NCI-H187 treated with DMSO at 0.1 percent for 48 hours (cell line): ENCODE results near the gene RPS6KA2.

ENCODE experiments used
- DNase-seq: peaks from one replicate; lab custom pipeline; 2025; lab: John Stamatoyannopoulos, UW

Gene RPS6KA2

DNA sequence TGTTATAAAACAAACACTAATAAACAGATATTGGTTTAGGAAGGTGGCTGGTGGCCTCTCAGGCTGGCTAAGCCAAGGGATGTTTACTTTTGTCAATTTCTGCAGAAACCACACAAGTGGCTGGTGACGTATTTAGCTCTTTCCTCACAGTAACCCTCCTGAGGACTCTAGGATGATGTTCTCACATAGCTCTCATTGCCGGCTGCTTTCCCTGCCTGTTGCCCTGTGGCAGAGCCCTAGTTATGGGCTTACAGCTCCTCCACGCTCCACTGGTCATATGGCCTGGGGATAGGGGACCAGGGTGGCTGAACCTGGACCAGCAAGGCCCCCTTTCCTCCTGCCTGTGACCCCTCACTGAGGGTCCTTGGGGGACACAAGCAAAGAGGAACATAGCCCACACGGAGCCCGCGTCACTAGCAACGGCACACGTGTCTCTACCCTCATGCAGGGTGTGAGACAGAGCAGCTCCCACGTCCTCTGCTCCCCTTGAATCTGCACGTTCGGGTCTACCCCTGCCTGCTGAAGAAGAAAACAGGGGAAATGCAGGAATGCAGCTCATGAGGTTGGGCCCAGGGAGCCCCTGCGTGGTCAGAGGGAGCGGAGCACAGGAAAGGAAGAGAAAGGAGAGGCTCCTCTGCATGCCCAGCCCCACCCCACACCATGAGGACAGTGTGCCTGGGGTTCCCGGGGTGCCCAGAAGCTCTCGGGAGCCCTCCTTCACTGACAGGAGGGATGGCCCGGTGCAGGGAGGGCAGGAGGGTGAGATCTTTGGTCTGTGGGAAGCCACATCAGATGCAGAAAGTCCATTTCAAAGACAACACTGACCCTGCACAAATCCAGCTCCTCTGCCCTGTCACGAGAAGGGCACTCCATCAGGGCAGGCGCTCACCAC is 54.4 kb downstream of the RPS6KA2 start:
- DNase-seq = no peak

DNA sequence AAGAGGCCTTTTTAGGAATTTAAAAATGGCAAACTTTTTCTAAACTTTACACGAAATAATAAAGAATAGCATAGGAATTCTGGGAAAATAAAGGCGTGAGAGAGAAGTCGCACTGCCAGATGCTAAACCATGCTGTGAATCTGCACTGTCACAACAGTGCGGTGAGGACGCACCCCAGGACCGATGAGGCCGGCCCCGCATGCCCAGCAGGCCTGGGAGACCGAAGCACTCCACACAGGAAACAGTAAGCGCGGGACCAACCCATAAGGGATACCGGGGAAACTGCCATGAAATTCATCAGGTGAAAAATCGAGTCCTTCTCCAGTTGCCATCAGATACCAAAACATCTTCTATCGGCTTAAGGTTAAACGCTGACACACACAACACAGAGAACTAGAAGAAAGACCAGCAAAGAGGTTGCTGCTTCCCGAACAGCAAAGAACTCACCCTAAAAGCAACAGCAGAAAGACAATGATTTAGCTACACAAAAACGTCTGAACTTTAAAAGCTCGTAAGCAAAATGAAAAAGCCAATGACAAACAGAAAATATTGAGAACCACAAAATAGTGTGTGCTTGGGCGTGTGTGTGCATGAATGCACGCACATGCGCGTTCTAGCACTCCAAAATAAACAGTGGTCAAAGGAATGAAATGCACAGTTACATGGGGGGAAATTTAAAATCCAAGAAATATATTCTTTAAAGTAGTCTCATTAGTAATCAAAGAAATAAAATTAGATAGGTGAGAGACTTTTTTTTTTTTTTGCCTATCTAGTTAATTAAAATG is 55.9 kb downstream of the RPS6KA2 start:
- no peak for DNase-seq

- no peak for DNase-seq
Measured at GRCh38 chr6:166569206-166569605, 57.8 kb downstream of the RPS6KA2 start.

DNA sequence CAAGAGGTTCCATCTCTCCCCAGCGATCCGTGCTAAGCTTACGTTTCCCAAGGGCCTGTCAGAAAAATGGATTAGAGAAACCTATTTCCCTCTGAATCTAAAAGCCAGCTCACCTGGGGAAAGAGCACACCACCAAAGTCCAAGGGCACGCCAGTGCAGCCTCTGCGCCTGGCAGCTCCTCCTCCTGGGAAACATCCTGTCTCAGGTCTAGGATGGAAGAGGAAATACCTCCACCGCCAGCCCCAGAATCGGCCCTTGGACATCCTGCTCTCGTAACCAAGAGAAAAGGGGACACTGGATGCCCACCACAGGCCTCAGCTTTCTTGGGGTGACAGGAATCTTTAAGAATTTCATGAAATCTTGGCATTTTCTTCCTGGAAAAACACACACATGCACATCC is 59.2 kb downstream of the RPS6KA2 start:
- DNase-seq = no peak

GRCh38 chr6:166567107-166567506 is 59.9 kb downstream of the RPS6KA2 start:
- no peak for DNase-seq

GRCh38 chr6:166566026-166567011 is 60.7 kb downstream of the RPS6KA2 start:
- DNase-seq = no peak

DNA sequence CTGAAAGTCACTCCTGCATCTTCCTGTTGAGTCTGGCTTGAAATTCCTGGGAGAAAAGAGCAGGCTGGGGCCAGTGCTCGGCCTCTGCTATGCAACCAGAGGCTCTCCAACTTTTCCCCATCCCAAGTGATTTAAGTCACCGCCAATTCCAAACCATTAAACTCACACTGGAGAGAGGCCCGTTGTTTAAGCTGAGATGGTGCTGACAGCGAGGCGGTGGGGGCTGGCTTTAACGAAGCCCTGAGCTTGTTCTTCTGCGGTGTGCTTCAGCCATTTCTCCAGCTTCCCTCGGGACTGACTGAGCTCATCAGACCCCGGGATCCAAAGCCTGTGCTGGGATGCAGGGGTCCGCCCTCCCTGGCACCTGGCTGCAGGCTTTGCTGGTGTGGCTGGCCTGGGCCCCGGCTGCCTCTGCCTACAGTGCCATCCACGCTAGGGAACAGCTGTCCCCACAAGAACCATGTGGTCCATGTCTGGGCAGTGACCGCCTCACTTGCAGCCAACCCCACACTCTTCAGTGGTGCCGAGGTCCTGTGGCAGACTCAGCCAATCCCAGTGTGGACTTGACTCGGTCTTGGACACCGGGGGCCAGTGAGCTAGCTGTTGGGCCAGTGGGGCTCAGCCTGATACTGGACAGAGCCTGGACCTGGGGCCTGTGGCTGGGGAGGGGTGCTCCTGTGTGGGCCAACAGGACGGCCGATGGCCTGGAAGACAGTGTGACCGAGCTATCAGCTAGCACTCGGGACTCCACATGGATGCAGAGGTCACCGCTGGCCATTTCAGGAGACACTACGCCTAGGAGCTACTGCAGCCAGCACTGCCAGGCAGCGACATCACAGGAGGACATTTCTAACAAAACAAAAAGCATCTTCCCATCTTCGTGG is 61.7 kb downstream of the RPS6KA2 start:
- no peak for DNase-seq

DNA sequence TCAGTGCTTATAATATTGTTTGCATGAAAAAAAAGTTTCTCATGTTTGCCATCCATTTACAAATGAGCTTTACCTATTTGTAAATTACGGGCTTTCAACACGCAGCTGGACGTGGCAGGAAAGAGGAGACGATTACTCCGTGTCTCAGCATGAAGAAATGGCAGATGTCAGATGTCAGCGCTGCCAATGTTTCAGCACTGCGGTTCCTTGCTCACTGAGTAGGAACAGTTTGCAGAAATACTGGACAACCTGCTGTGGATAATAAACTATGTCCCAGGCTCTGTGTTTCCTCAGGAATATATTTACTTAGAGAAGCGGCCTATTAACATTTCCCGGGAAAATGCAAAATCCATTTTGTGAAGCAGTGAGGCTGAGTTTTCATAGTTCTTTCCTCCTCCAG is 63.2 kb downstream of the RPS6KA2 start:
- DNase-seq = no peak

GRCh38 chr6:166563200-166563599 is 63.9 kb downstream of the RPS6KA2 start:
- DNase-seq = no peak

DNA sequence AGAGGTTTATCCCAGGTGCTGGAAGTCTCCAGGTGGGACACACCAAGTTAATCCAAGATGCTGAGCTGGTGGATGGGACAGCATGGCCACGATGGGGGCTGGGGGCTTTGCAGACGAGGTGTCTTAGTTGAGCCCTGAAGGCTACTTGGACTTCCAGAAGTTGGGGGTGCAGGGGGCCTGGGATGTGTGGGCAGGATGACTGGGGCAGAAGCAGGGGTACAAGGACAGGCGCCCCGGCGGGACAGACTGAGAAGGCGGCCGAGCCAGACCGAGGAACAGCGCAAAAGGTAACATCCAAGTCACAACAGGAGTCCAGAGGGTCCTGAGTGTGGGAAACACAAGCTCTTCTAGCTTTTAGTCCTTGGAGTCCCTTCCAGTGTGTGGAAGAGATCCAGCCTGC is 64.3 kb downstream of the RPS6KA2 start:
- DNase-seq = no peak

DNA sequence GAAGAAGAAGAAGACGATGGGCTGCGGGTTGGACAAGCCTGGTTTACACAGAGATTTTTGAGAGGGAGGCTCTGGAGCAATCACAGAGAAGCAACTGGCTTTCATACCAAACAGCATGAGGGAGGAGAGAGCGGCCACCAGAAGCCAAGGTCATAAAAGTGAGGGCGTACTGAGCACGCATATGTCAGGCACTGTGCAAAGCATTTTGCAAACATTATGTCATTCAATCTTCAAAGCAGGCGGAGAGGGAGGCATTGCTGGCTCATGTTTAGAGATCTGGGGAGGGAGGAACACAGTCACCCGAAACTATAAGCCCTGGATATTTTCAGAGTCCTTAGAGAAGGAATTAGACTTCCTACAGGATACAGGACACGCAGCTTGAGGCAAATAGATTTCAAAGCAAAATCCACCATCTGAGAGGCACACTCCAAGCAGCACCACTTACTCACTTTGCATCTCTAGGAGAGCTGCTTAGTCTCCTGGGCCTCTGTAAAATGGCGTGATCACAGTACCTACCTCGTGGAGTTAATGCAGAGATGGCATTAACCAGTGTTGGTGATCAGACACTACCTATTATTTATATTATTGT is 65.2 kb downstream of the RPS6KA2 start:
- DNase-seq = no peak

DNA sequence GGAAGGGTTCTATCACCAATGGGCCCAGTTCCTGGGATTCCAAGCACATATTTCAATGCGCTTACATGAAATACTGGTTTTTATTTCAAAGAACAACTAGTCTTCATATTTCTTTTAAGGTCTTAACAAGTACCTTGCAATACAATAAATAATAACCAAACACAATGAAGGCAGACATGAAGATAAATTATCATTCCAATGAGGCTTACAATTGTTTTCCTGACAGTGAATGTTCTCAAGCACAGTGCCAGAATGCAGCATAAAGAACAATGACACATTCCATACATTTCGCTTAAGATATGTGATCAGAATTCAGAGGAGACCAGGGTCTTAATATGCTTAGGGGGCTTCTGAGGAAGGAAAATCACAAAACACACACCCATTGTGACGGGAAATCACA is 66.8 kb downstream of the RPS6KA2 start:
- DNase-seq = no peak

DNA sequence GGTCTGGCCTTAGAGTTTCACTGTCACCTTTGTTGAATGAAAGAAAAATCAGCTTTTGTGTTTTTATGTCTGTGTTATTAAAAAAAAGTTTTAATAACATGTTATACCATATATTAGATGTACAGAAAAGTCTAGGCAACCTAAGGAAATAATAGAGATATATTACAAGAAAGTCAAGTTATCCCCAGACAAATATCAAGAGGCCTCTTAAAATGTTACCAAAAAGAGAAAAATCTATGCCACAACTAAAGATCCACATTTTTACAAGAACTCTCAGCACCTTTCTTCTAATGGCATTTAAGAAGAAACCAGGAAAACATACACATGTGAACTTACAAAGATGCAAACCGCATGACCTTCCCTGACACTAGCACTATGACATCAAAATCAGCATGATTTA is 67.4 kb downstream of the RPS6KA2 start:
- DNase-seq = no peak

- no peak for DNase-seq
Measured at GRCh38 chr6:166559211-166559610, 67.8 kb downstream of the RPS6KA2 start.

DNA sequence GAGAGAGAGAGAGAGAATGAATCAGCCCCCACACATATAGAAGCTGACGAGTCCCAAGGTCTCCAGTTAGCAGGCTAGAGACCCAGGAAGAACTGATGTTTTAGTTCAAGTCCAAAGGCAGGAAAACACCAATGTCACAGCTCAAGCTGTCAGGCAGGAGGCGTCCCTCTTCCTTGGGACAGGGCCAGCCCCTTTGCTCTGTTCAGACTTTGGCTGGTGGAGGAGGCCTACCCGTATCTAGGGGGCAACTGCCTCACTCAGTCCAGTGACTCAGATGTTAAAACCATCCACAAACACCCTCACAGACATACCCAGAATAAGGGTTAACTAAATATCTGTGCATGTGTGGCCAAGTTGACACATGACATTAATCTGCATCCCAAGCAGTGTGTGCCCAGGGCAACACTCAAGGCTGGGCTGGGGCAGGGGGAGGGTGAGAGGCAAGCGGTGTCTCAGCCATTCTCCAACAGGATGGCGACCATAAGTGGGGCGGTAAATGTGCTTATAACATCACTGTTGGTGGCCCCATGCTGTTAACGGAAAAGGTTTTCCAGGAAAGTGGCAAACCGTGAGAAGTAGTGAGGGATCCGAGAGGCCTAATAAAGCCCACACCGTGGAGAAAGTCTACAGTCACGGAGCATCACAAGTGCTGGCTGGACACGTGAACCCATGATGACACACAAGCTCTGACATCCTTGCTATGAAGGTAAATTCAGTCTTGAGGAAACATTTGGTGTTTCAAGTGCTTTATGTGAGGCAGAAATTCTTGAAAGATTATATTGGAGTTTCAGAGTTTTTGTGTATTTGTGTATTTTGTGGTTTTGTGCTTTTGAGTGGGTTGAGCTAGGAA is 68.7 kb downstream of the RPS6KA2 start:
- no peak for DNase-seq

GRCh38 chr6:166556863-166557322 is 70.2 kb downstream of the RPS6KA2 start:
- DNase-seq = no peak

GRCh38 chr6:166556336-166556735 is 70.7 kb downstream of the RPS6KA2 start:
- DNase-seq = no peak

DNA sequence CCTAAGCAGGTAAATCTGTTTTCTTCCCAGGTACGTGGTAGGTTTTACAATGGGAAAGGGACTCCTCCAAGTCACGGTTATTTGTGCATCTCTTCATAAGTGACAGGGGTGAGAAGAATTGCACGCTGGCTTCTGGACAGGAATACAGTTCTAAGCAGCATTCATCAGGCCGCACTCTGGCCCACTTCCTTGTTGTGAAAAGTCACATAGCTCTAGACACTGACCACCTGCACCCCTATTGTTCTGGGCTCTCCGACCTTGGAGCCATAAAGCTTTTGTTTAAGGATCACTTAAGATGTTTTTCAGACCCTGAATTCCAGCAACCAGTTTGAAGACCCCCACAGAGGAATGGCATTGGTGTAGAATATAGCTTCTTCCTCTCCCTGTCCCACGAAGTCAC is 72.0 kb downstream of the RPS6KA2 start:
- no peak for DNase-seq

DNA sequence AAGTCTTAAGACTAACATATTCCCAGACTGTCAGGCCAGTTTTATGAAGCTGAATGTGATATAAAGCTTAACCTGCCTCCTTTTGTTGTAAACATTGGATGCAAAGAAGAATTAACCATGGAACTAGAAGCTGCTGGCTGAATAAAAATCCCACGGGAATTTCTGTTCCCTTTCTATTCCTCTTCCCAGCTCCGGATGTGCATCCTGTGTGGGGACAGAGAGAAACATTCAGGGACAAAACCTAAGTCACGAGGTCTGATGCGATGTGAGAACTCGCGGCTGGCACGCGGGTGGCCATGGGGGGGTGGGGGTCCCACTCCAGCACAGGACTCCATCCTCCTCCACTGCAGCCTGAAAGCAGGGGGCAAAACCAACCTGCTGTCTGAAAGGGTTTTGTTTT is 72.7 kb downstream of the RPS6KA2 start:
- DNase-seq = no peak
